ENCODE results near the gene DSTYK.

Gene DSTYK

GRCh38 chr1:205169248-205169647, 42.3 kb downstream of the DSTYK start:
- no peak for TF ChIP-seq ZNF768 (tag by site-specific recombination; IDR thresholded peaks at IDR 0.05)
- no peak for TF ChIP-seq ZNF18 (tag by site-specific recombination; IDR thresholded peaks at IDR 0.05)
- TF ChIP-seq, protein P1, sequence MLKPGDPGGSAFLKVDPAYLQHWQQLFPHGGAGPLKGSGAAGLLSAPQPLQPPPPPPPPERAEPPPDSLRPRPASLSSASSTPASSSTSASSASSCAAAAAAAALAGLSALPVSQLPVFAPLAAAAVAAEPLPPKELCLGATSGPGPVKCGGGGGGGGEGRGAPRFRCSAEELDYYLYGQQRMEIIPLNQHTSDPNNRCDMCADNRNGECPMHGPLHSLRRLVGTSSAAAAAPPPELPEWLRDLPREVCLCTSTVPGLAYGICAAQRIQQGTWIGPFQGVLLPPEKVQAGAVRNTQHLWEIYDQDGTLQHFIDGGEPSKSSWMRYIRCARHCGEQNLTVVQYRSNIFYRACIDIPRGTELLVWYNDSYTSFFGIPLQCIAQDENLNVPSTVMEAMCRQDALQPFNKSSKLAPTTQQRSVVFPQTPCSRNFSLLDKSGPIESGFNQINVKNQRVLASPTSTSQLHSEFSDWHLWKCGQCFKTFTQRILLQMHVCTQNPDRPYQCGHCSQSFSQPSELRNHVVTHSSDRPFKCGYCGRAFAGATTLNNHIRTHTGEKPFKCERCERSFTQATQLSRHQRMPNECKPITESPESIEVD (tag by site-specific recombination; IDR thresholded peaks at IDR 0.05), result no peak
- TF ChIP-seq HOXC10 (CRISPR knock-in tag; IDR thresholded peaks at IDR 0.05), result no peak
- TF ChIP-seq, protein P2, sequence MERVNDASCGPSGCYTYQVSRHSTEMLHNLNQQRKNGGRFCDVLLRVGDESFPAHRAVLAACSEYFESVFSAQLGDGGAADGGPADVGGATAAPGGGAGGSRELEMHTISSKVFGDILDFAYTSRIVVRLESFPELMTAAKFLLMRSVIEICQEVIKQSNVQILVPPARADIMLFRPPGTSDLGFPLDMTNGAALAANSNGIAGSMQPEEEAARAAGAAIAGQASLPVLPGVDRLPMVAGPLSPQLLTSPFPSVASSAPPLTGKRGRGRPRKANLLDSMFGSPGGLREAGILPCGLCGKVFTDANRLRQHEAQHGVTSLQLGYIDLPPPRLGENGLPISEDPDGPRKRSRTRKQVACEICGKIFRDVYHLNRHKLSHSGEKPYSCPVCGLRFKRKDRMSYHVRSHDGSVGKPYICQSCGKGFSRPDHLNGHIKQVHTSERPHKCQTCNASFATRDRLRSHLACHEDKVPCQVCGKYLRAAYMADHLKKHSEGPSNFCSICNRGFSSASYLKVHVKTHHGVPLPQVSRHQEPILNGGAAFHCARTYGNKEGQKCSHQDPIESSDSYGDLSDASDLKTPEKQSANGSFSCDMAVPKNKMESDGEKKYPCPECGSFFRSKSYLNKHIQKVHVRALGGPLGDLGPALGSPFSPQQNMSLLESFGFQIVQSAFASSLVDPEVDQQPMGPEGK (tag by site-specific recombination; IDR thresholded peaks at IDR 0.05), result no peak
- TF ChIP-seq ZNF37A (tag by site-specific recombination; IDR thresholded peaks at IDR 0.05), result no peak
- TF ChIP-seq ZSCAN5A (tag by site-specific recombination; IDR thresholded peaks at IDR 0.05), result no peak
- no peak for TF ChIP-seq ZNF830 (tag by site-specific recombination; IDR thresholded peaks at IDR 0.05; ENCODE audit: low read depth)
- no peak for TF ChIP-seq ZNF560 (tag by site-specific recombination; IDR thresholded peaks at IDR 0.05; ENCODE audit: borderline replicate concordance)
- TF ChIP-seq ZBTB7A (tag by site-specific recombination; IDR thresholded peaks at IDR 0.05; ENCODE audit: low read depth), result no peak
- TF ChIP-seq, protein P3, sequence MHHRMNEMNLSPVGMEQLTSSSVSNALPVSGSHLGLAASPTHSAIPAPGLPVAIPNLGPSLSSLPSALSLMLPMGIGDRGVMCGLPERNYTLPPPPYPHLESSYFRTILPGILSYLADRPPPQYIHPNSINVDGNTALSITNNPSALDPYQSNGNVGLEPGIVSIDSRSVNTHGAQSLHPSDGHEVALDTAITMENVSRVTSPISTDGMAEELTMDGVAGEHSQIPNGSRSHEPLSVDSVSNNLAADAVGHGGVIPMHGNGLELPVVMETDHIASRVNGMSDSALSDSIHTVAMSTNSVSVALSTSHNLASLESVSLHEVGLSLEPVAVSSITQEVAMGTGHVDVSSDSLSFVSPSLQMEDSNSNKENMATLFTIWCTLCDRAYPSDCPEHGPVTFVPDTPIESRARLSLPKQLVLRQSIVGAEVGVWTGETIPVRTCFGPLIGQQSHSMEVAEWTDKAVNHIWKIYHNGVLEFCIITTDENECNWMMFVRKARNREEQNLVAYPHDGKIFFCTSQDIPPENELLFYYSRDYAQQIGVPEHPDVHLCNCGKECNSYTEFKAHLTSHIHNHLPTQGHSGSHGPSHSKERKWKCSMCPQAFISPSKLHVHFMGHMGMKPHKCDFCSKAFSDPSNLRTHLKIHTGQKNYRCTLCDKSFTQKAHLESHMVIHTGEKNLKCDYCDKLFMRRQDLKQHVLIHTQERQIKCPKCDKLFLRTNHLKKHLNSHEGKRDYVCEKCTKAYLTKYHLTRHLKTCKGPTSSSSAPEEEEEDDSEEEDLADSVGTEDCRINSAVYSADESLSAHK (tag by site-specific recombination; IDR thresholded peaks at IDR 0.05), result no peak
- no peak for TF ChIP-seq ZNF621 (tag by site-specific recombination; IDR thresholded peaks at IDR 0.05)
- TF ChIP-seq TCF7L2 (IDR thresholded peaks at IDR 0.05; ENCODE audit: borderline replicate concordance, low read depth, low read length), result no peak
- TF ChIP-seq ZXDB (tag by site-specific recombination; IDR thresholded peaks at IDR 0.05), result no peak
- no peak for TF ChIP-seq ZNF274 (IDR thresholded peaks at IDR 0.05; ENCODE audit: low read length)
- TF ChIP-seq ZNF274 (tag by site-specific recombination; IDR thresholded peaks at IDR 0.05; ENCODE audit: borderline replicate concordance), result no peak
- TF ChIP-seq ZNF404 (tag by site-specific recombination; IDR thresholded peaks at IDR 0.05), result no peak
- no peak for TF ChIP-seq ZNF549 (tag by site-specific recombination; IDR thresholded peaks at IDR 0.05)
- no peak for TF ChIP-seq KLF9 (tag by site-specific recombination; IDR thresholded peaks at IDR 0.05; ENCODE audit: low read depth)
- no peaks in the 10 kb centered on the region for H3K4me1 ChIP-seq (ENCODE audit: control insufficient read depth, insufficient read depth, low read length)
- ChIA-PET CTCF (no interaction called here), POLR2A (no interaction called here)
- no peak overlapping the region for H3K4me3 ChIP-seq (ENCODE audit: low read depth, low read length)
- H3K27ac ChIP-seq (ENCODE audit: extremely low read depth, low read depth, low read length), result no peak overlapping the region
- no peaks in the 10 kb centered on the region for H3K9me3 ChIP-seq (ENCODE audit: control insufficient read depth, insufficient read depth, low read depth, low read length)
- H3K36me3 ChIP-seq (ENCODE audit: control insufficient read depth in 2 of 2, insufficient read depth in 1 of 2, low read length in 2 of 2), result peaks cover 9 to 24% of the 10 kb centered on the region in 2 experiments; a peak in 2 of 3 replicates

All from HEK293 (cell line).